HG03520 (cell line): ENCODE results near the gene MAMSTR.
"Not testable (repeated sequence)": the region's sequence is repeated elsewhere in the genome, so short reads cannot be mapped to it uniquely, and the experiment has no call there.

Source experiments
- ATAC-seq: cut with Tn5 transposase; IDR thresholded peaks from one replicate; pipeline ENCODE4 v1.9.1; 2021; ENCODE audit warnings: mild to moderate bottlenecking, moderate library complexity; ENCODE audit not compliant: unreplicated experiment

The MAMSTR gene

DNA sequence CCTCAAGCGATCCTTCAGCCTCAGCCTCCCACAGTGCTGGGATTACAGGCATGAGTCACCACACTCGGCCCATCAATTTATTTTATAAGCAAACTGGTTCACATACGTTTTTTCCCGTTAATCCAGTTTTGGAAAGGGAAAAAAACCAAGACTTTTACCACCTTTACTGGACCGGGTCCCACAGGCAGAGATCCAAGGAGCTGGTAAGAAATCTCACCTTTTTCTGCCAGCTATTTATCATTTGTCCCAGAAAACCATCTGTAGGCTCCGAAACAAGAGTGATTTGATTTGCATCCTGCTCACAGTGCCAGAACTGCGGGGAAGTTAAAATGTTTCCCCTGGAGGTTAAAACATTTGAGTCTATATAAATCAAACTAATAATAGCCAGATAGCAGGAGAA is 30.1 kb downstream of the MAMSTR start:
- no peak for ATAC-seq

GRCh38 chr19:48687776-48688175 is 31.7 kb downstream of the MAMSTR start:
- ATAC-seq = no peak

DNA sequence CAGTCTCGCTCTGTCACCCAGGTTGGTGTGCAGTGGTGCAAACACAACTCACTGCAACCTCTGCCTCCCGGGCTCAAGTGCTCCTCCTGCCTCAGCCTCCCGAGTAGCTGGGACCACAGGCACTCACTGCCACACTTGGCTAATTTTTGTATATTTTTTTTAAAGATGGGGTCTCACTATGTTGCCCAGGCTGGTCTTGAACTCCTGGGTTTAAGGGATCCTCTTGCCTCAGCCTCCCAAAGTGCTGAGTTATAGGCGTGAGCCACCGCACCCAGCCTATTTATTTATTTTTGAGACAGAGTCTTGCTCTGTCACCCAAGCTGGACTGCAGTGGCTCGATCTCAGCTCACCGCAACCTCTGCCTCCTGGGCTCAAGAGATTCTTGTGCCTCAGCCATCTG is 32.9 kb downstream of the MAMSTR start:
- not testable (repeated sequence) for ATAC-seq

- no peak for ATAC-seq
Measured at GRCh38 chr19:48686088-48686487, 33.4 kb downstream of the MAMSTR start.

- no peak for ATAC-seq
Measured at GRCh38 chr19:48685583-48685982, 33.9 kb downstream of the MAMSTR start.

GRCh38 chr19:48683349-48683748 is 36.2 kb downstream of the MAMSTR start:
- ATAC-seq = no peak

GRCh38 chr19:48681127-48681470 is 38.4 kb downstream of the MAMSTR start:
- ATAC-seq = no peak

DNA sequence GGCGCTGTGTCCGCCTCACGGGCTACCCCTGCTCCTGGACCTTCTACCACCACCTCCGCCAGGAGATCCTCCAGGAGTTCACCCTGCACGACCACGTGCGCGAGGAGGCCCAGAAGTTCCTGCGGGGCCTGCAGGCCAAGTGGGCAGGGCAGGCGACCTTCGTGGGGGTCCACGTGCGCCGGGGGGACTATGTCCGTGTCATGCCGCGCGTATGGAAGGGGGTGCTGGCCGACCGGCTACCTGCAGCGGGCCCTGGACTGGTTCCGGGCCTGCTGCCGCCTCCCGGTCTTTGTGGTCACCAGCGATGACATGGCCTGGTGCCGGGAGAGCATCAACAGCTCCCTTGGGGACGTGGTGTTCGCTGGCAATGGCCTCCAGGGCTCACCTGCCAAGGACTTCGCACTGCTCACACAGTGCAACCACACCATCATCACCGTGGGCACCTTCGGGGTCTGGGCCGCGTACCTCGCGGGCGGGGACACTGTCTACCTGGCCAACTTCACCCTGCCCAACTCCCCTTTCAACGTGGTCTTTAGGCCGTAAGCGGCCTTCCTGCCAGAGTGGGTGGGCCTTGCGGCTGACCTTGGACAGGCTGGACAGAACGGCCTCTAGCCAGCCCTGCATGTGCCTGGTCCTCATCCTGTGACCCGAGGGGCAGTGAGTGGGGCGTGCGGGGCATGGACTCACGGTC is 38.9 kb downstream of the MAMSTR start:
- no peak for ATAC-seq

GRCh38 chr19:48680006-48680405 is 39.5 kb downstream of the MAMSTR start:
- not testable (repeated sequence) for ATAC-seq

DNA sequence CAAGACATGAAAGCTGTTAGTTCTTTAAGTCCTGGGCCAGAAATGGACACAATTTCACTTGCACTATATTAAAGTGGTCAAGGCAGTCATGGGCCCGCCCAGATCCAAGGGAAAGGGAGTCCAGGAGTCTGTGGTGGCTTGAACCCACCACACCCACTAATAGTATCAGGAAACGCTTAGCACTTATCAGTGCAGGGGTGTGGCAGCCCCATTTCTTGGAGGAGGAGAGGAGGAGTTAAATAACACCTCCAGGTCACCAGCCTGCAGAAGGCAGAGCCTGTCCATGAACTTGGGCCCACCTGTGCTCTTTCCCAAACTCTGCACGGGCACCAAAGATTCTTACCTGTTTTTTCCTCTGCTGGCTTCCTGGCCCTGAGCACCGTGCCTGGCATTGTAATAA is 41.3 kb downstream of the MAMSTR start:
- ATAC-seq = no peak

- ATAC-seq = no peak
Measured at GRCh38 chr19:48676887-48677286, 42.6 kb downstream of the MAMSTR start.

DNA sequence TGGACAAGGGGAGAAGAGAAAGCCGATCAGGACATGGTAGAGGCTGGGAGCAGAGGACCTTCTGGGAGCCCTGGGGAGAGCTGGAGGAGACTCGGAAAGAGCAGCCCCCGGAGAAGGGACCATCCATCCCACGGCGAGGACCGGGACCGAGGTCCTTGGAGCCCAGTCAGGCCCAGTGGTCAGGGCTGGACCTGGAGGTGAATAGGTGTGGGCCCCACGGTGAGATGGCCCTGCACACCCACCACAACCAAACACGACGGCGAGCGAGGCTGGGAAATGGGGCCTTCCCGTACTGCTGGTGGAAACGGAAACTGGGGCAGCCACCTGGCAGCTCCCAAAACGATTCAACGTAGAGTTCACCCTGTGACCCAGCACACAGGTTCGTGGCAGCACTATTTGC is 43.0 kb downstream of the MAMSTR start:
- no peak for ATAC-seq

GRCh38 chr19:48674921-48675824 is 44.4 kb downstream of the MAMSTR start:
- ATAC-seq = no peak

DNA sequence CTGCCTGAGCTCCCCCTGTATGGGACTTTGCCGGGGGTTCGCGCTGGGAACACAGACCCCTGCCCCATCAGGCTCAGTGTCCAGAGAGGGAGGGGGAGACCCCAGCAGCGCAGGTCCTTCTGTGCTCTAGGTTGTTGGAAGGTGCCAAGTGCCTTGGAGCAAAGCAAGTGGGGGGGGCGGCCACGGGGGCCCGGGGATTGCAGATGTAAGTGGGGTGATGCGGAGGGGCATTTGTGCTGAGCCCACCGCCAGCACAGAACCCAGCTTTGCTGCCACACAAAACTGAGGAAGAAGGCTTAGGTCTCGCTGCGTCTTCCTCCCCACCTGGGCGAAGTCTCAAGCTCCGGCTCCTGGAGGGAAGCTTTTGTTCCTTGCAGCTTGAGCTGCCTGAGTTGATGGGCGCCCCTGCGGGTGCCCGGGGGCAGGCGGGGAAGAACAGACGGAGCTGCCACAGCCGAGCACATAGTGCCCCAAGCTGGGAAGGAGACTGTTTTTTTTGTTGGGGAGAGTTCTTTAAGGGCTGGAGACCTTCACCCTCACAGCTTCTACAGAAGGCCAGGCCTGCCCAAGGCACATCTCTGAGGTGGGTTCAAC is 45.2 kb downstream of the MAMSTR start:
- no peak for ATAC-seq

GRCh38 chr19:48673436-48674100 is 46.0 kb downstream of the MAMSTR start:
- no peak for ATAC-seq

GRCh38 chr19:48672994-48673393 is 46.5 kb downstream of the MAMSTR start, which contains the start of gene NTN5:
Gene NTN5 (minus strand): TSS chr19:48673017. CDS start chr19:48670986, 2,031 bp downstream.
- no peak for ATAC-seq

GRCh38 chr19:48671446-48671995 is 48.0 kb downstream of the MAMSTR start:
- ATAC-seq = no peak

DNA sequence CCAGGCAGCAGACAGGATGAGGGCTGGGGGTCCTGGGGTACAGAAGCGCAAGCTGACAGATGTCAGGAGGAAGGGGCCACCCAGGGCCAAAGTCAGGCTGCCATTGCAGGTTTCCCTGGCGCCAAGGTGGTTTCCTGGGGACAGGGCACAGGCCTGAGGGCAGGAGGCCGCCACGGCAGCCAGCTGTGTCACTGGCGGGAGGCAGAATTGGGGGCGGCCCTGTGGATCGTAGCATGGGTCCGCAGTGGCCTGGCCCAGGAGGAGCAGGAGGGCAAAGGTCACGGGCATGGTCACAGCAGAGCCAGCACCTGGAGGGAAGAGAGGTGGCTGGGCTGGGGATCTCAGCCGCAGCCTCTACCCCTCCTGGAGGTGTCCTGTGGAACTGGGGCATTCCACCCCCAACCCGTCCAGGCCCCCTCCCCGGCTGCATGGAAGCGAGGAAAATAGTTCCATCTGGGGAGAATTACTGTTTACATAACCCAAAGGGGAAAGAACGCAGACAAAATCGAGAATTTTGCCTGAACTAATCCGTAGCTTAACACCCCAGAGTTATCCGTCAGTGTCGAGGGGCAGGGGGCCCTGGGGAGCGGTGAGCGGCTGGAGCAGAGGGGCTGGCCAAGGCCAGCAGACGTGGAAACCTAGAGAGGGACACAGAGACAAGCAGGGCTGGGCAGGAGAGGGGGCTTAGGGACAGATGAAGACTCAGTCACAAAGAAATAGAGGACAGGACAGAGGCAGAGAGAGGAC is 48.7 kb downstream of the MAMSTR start:
- no peak for ATAC-seq

DNA sequence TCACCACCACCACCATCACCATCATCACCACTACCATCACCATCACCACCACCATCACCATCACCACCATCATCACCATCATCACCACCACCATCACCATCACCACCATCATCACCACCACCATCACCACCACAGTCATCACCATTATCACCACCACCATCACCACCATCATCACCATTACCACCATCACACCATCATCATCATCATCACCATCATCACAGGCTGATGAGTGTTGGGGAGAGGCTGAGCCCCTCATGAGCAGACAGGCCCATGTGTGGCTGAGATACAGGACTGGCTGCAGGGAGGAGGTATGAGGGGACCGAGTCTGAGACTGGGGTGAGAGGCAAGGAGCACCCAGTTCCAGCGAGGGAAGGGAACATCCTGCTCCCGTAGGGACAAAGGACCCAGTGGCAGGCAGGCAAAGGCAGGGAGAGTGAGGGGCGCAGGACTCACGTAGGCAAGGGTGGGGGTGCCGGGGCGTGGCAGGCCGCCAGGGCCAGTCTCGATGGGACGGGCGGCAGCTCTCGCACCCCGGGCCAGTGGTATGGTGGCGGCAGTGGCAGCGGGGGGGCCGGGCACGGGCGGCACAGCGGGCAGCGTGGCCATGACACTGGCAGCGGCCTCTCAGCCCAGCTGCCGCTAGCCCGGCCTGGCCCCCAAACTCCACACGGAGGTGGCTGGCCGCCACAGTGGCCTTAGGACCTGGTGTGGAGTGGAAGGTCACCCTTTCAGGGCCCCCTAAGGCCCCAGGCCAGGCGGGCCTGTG is 49.4 kb downstream of the MAMSTR start:
- ATAC-seq = no peak

GRCh38 chr19:48668761-48669160 is 50.8 kb downstream of the MAMSTR start:
- no peak for ATAC-seq
